H1 (cell line): ENCODE data around the gene OR5C1. TPM values are rescaled to one million over a fixed set of nuclear protein-coding genes. Genes with fewer than 3 reads are reported as not detected.

Experiments used
- CTCF ChIA-PET: fragments of 300-600 bp; sonication (Branson Sonifier 250); formaldehyde crosslinking; loops from one replicate; lab custom pipeline; 2021; ENCODE audit not compliant: partially characterized antibody; lab: Charles Lee
- POLR2A ChIA-PET: fragments of 300-600 bp; sonication (Branson Sonifier 250); formaldehyde crosslinking; loops from one replicate; lab custom pipeline; 2021; ENCODE audit warnings: inconsistent platforms; ENCODE audit not compliant: partially characterized antibody; lab: Charles Lee
- DNase-seq, 2 experiments: peaks; one replicate each; pipeline versions ENCODE4 v3.0.0 to v3.0.0-alpha.2; 2010 to 2022; ENCODE audit warnings: low spot score in 2 of 2, low read depth in 1 of 2, mixed read lengths in 1 of 2
- FAIRE-seq: peaks from 2 replicates; lab custom pipeline; 2011; peaks lifted over from hg19 to GRCh38; lab: Jason Lieb, UNC
- H2AFZ ChIP-seq: 2 replicates; pipeline ENCODE4 v1.8.1; 2012; ENCODE audit warnings: low read length, inconsistent platforms
- H2AK5ac ChIP-seq: 2 replicates; pipeline ENCODE4 v1.6.1; 2013; ENCODE audit warnings: low read depth, low read length
- H2BK120ac ChIP-seq: replicated peaks from 2 replicates; pipeline ENCODE3; 2013; ENCODE audit warnings: low read depth, low read length, inconsistent platforms
- H2BK12ac ChIP-seq: 2 replicates; pipeline ENCODE4 v1.6.1; 2013; ENCODE audit warnings: low read depth, low read length
- H2BK15ac ChIP-seq: 2 replicates; pipeline ENCODE4 v1.6.1; 2013; ENCODE audit warnings: low read length
- H2BK20ac ChIP-seq: 2 replicates; pipeline ENCODE4 v1.6.1; 2013; ENCODE audit warnings: low read length
- H2BK5ac ChIP-seq: 2 replicates; pipeline ENCODE4 v1.6.1; 2013; ENCODE audit warnings: low read depth, low read length
- H3K14ac ChIP-seq: 2 replicates; pipeline ENCODE4 v1.6.1; 2013; ENCODE audit warnings: inconsistent platforms; ENCODE audit not compliant: insufficient read length
- H3K18ac ChIP-seq: 2 replicates; pipeline ENCODE4 v1.6.1; 2013; ENCODE audit warnings: low read length; ENCODE audit errors: extremely low read depth
- H3K23ac ChIP-seq: 2 replicates; pipeline ENCODE4 v1.6.1; 2013; ENCODE audit warnings: inconsistent platforms; ENCODE audit not compliant: insufficient read length
- H3K23me2 ChIP-seq: 2 replicates; pipeline ENCODE4 v1.6.1; 2013; ENCODE audit warnings: low read depth, low read length
- H3K27ac ChIP-seq: 2 replicates; pipeline ENCODE4 v1.6.1; 2011; ENCODE audit warnings: low read depth, low read length, inconsistent platforms
- H3K27me3 ChIP-seq, 4 experiments: replicated peaks in 1 of 4; 1 replicate in 1 of 4; 2 replicates in 3 of 4; pipeline versions ENCODE4 v1.6.1 to v1.8.1; 2011 to 2013; ENCODE audit warnings: low read length in 3 of 4, mild to moderate bottlenecking in 3 of 4, inconsistent platforms in 2 of 4, mixed read lengths in 2 of 4, moderate library complexity in 1 of 4; ENCODE audit not compliant: control insufficient read depth in 3 of 4, insufficient read depth in 3 of 4; ENCODE audit errors: extremely low read depth in 1 of 4
- H3K36me3 ChIP-seq, 4 experiments: 2 replicates each; pipeline versions ENCODE4 v1.6.1 to v1.8.1; 2011 to 2013; ENCODE audit warnings: mild to moderate bottlenecking in 4 of 4, low read length in 3 of 4, moderate library complexity in 2 of 4, control low read depth in 1 of 4, inconsistent platforms in 1 of 4; ENCODE audit not compliant: insufficient read depth in 4 of 4, control insufficient read depth in 2 of 4
- H3K4ac ChIP-seq: replicated peaks from 2 replicates; pipeline ENCODE3; 2013; ENCODE audit warnings: low read length, low read depth, mixed read lengths, inconsistent platforms; ENCODE audit not compliant: insufficient read length
- H3K4me1 ChIP-seq, 4 experiments: replicated peaks in 1 of 4; 1 replicate in 1 of 4; 2 replicates in 3 of 4; pipeline versions ENCODE4 v1.6.1 to v1.8.1; 2011 to 2013; ENCODE audit warnings: low read length in 3 of 4, inconsistent platforms in 2 of 4, mixed read lengths in 1 of 4; ENCODE audit not compliant: insufficient read depth in 4 of 4, control insufficient read depth in 3 of 4
- H3K4me2 ChIP-seq, 2 experiments: 2 replicates each; pipeline versions ENCODE4 v1.6.1 to v1.8.1; 2011 to 2013; ENCODE audit warnings: low read depth in 2 of 2, low read length in 2 of 2, control low read depth in 1 of 2, inconsistent platforms in 1 of 2, mild to moderate bottlenecking in 1 of 2; ENCODE audit not compliant: insufficient read depth in 1 of 2
- H3K4me3 ChIP-seq, 4 experiments: fragments of 200-600, 300-600 bp in 1 of 4; sonication (generic), shearing (Covaris generic), sonication (Bioruptor Twin) in 1 of 4; 2 replicates each; pipeline versions ENCODE4 v1.5.1 to v1.8.1; 2011 to 2016; ENCODE audit warnings: low read length in 4 of 4, low read depth in 3 of 4, control low read depth in 2 of 4, inconsistent platforms in 2 of 4, mild to moderate bottlenecking in 2 of 4, mixed read lengths in 1 of 4, moderate library complexity in 1 of 4; ENCODE audit not compliant: insufficient read depth in 2 of 4; ENCODE audit errors: extremely low read depth in 1 of 4
- H3K56ac ChIP-seq: replicated peaks from 2 replicates; pipeline ENCODE3; 2013; ENCODE audit warnings: low read depth, mild to moderate bottlenecking, mixed read lengths, low read length, inconsistent platforms; ENCODE audit not compliant: insufficient read length
- H3K79me1 ChIP-seq: 2 replicates; pipeline ENCODE4 v1.6.1; 2013; ENCODE audit warnings: low read depth, low read length, control low read depth
- H3K79me2 ChIP-seq, 2 experiments: 2 replicates each; pipeline versions ENCODE4 v1.6.1 to v1.8.1; 2012 to 2013; ENCODE audit warnings: low read length in 2 of 2, mild to moderate bottlenecking in 2 of 2, inconsistent platforms in 1 of 2; ENCODE audit not compliant: insufficient read depth in 2 of 2, control insufficient read depth in 1 of 2
- H3K9ac ChIP-seq, 4 experiments: replicated peaks in 1 of 4; 1 replicate in 1 of 4; 2 replicates in 3 of 4; pipeline versions ENCODE4 v1.6.1 to v1.8.1; 2011 to 2013; ENCODE audit warnings: low read depth in 3 of 4, low read length in 3 of 4, control low read depth in 2 of 4, mild to moderate bottlenecking in 2 of 4, moderate library complexity in 2 of 4, inconsistent platforms in 1 of 4; ENCODE audit errors: extremely low read depth in 1 of 4
- H3K9me3 ChIP-seq, 2 experiments: 2 replicates each; pipeline versions ENCODE4 v1.6.1 to v1.8.1; 2012 to 2013; ENCODE audit warnings: mild to moderate bottlenecking in 2 of 2, moderate library complexity in 2 of 2, control low read depth in 1 of 2, inconsistent platforms in 1 of 2, low read depth in 1 of 2, low read length in 1 of 2, mixed read lengths in 1 of 2; ENCODE audit not compliant: insufficient read depth in 2 of 2
- H4K20me1 ChIP-seq, 2 experiments: replicated peaks in 1 of 2; 2 replicates each; pipeline versions ENCODE3 to v1.8.1; 2011 to 2013; ENCODE audit warnings: inconsistent platforms in 2 of 2, low read length in 2 of 2, mild to moderate bottlenecking in 1 of 2; ENCODE audit not compliant: insufficient read depth in 2 of 2, control insufficient read depth in 1 of 2
- H4K5ac ChIP-seq: 2 replicates; pipeline ENCODE4 v1.6.1; 2013; ENCODE audit warnings: low read length, low read depth, mixed read lengths, inconsistent platforms; ENCODE audit not compliant: insufficient read length
- H4K8ac ChIP-seq: 2 replicates; pipeline ENCODE4 v1.8.0; 2013; ENCODE audit warnings: mild to moderate bottlenecking, moderate library complexity, low read length, inconsistent platforms; ENCODE audit not compliant: insufficient read depth; ENCODE audit errors: extremely low read depth
- H4K91ac ChIP-seq: replicated peaks from 2 replicates; pipeline ENCODE3; 2013; ENCODE audit warnings: low read length, mixed read lengths, inconsistent platforms; ENCODE audit not compliant: insufficient read length
- CEBPB ChIP-seq: IDR thresholded peaks from 2 replicates; pipeline ENCODE4 v1.6.1; 2012; ENCODE audit warnings: low read depth, low read length
- CHD1 ChIP-seq: IDR thresholded peaks from 2 replicates; pipeline ENCODE4 v1.6.1; 2012; ENCODE audit warnings: low read depth, low read length, improper control_type of control experiment
- CTBP2 ChIP-seq: IDR thresholded peaks from 2 replicates; pipeline ENCODE4 v1.7.0; 2011; ENCODE audit warnings: borderline replicate concordance, mild to moderate bottlenecking, moderate library complexity, mixed read lengths, low read length; ENCODE audit not compliant: insufficient read depth, insufficient read length
- FOSL1 ChIP-seq: IDR thresholded peaks from 2 replicates; pipeline ENCODE4 v1.6.1; 2011; ENCODE audit warnings: mild to moderate bottlenecking, low read depth, low read length, moderate library complexity; ENCODE audit not compliant: insufficient read depth
- GABPA ChIP-seq: IDR thresholded peaks from 2 replicates; pipeline ENCODE4 v1.6.1; 2011; ENCODE audit warnings: mild to moderate bottlenecking, low read length, moderate library complexity, borderline replicate concordance; ENCODE audit not compliant: insufficient read depth
- HDAC6 ChIP-seq: IDR thresholded peaks from one replicate; pipeline ENCODE4 v1.7.1; 2012; ENCODE audit warnings: low read depth, mild to moderate bottlenecking, inconsistent platforms, low read length, moderate library complexity
- MAFK ChIP-seq: IDR thresholded peaks from 2 replicates; pipeline ENCODE4 v1.6.1; 2012; ENCODE audit warnings: low read depth, mild to moderate bottlenecking, improper control_type of control experiment, low read length
- MAX ChIP-seq: IDR thresholded peaks from 2 replicates; pipeline ENCODE4 v1.6.1; 2012; ENCODE audit warnings: inconsistent platforms
- POLR2A ChIP-seq, 2 experiments: IDR thresholded peaks; 1 replicate in 1 of 2; 2 replicates in 1 of 2; pipeline ENCODE4 v1.6.1; 2011; ENCODE audit warnings: low read depth in 2 of 2, low read length in 2 of 2, mild to moderate bottlenecking in 2 of 2; ENCODE audit errors: control extremely low read depth in 1 of 2
- POU5F1 ChIP-seq: IDR thresholded peaks from 2 replicates; pipeline ENCODE4 v1.6.1; 2011; ENCODE audit warnings: low read depth, mild to moderate bottlenecking, low read length, moderate library complexity
- RXRA ChIP-seq: IDR thresholded peaks from 2 replicates; pipeline ENCODE4 v1.6.1; 2011; ENCODE audit warnings: low read depth, mild to moderate bottlenecking, low read length, moderate library complexity; ENCODE audit not compliant: insufficient read depth
- SIN3A ChIP-seq, 2 experiments: IDR thresholded peaks in 1 of 2; conservative IDR thresholded peaks in 1 of 2; 2 replicates each; pipeline ENCODE4 v1.6.1; 2011 to 2012; ENCODE audit warnings: low read length in 2 of 2, improper control_type of control experiment in 1 of 2, low read depth in 1 of 2, mild to moderate bottlenecking in 1 of 2
- WGBS, 2 experiments: shearing (Covaris generic) in 1 of 2; methylation state at CpG; one replicate each; pipeline versions ENCODE4 v1.1.6 to v1.1.7; 2013 to 2015; ENCODE audit warnings: low lambda C conversion rate in 2 of 2, mixed read lengths in 2 of 2, inconsistent platforms in 1 of 2, low coverage in 1 of 2, missing lambda C conversion rate in 1 of 2; ENCODE audit not compliant: insufficient replicate concordance in 2 of 2, insufficient coverage in 1 of 2, insufficient read length in 1 of 2; ENCODE audit errors: extremely low coverage in 1 of 2, missing lambda C conversion rate in 1 of 2; 5-methylcytosine and 5-hydroxymethylcytosine counted together
- long read RNA-seq, 2 experiments: library from RNA in 1 of 2; library from capped mRNA in 1 of 2; stranded (forward); transcript quantifications; one replicate each; pipeline ENCODE4 v2.0.0, GENCODE V29; 2021; ENCODE audit warnings: inconsistent platforms in 1 of 2
- polyA minus RNA-seq, 3 experiments: library from RNA; depleted of rRNA, polyadenylated mRNA; stranded (reverse); fragments of >200 nt; gene quantifications; 1 replicate in 2 of 3; 2 replicates in 1 of 3; pipeline ENCODE4 v1.2.3, GENCODE V29; 2011
- polyA plus RNA-seq, 7 experiments: library from polyadenylated mRNA; depleted of rRNA in 3 of 7; stranded (reverse) in 5 of 7; unstranded in 2 of 7; fragments of >200 nt in 5 of 7; fragments of 200-250 nt in 2 of 7; gene quantifications; 1 replicate in 5 of 7; 2 replicates in 1 of 7; 4 replicates in 1 of 7; pipeline versions ENCODE4 v1.2.1 to v1.2.3, GENCODE V29; 2011 to 2013; ENCODE audit warnings: missing spikeins in 2 of 7, mixed read lengths in 2 of 7
- total RNA-seq: library from RNA; stranded (reverse); fragmentation: NEBNext Ultra II Directional; extraction: Animal tissue kit (Norgen Biotek cat#: 25700); gene quantifications from 2 replicates; pipeline ENCODE4 v1.2.1, GENCODE V29; 2021

OR5C1 gene
- not detected in 2 replicates for total RNA-seq
- polyA plus RNA-seq (2011; rRNA removed): not detected in 2 replicates
- polyA plus RNA-seq (2011; cell fraction: cytosol; rRNA removed): not detected
- not detected for polyA plus RNA-seq (2011; cell fraction: nucleus; rRNA removed)
- not detected in 4 replicates for polyA plus RNA-seq (2012, experiment 1 of 2)
- polyA plus RNA-seq (2012, experiment 2 of 2): not detected
- not detected for polyA plus RNA-seq (2013, experiment 1 of 2)
- polyA plus RNA-seq (2013, experiment 2 of 2): not detected
- polyA minus RNA-seq (2011; rRNA and poly(A)+ RNA removed): not detected in 2 replicates
- polyA minus RNA-seq (2011; cell fraction: cytosol; rRNA and poly(A)+ RNA removed): not detected
- polyA minus RNA-seq (2011; cell fraction: nucleus; rRNA and poly(A)+ RNA removed): not detected
- long read RNA-seq, experiment 1: 0 reads
- long read RNA-seq, experiment 2: 0 reads

- peaks cover 46 to 59% of the 10 kb centered on the region in 2 experiments for H3K9me3 ChIP-seq
- 0 out of 2 replicates have a peak within 1 kb of the TSS, but pooled peaks have one; percentile 16 for H4K8ac ChIP-seq
- no peak for DNase-seq
- CTCF ChIA-PET: interaction anchor here (1.0 kb wide), 1 partner anchor 21 kb away, joined by 3 read pairs; no protein-coding TSS in a partner anchor
- no peak within 1 kb of the TSS for H3K4me3 ChIP-seq
- H4K5ac ChIP-seq: no peak within 1 kb of the TSS
- H4K91ac ChIP-seq: no peak within 1 kb of the TSS
- no peak within 1 kb of the TSS for H2BK12ac ChIP-seq
- no peak within 1 kb of the TSS for H3K9ac ChIP-seq
- H2BK5ac ChIP-seq: no peak within 1 kb of the TSS
- H3K4ac ChIP-seq: no peak within 1 kb of the TSS
- no peaks in the 10 kb centered on the region; a peak in 1 of 8 replicates for H3K36me3 ChIP-seq
- H3K79me2 ChIP-seq: no peaks in the 10 kb centered on the region
- H2BK20ac ChIP-seq: no peak within 1 kb of the TSS
- no peak within 1 kb of the TSS for H3K23ac ChIP-seq
- no peak within 1 kb of the TSS for H2AFZ ChIP-seq
- no peaks in the 10 kb centered on the region for H3K23me2 ChIP-seq
- H3K27ac ChIP-seq: no peak within 1 kb of the TSS
- no peak within 1 kb of the TSS for H3K18ac ChIP-seq
- no peaks in the 10 kb centered on the region for H3K79me1 ChIP-seq
- no peak within 1 kb of the TSS for H2AK5ac ChIP-seq
- H3K27me3 ChIP-seq: no peaks in the 10 kb centered on the region
- POLR2A ChIA-PET: no interaction called here
- no peaks in the 10 kb centered on the region for H3K4me1 ChIP-seq
- no peaks in the 10 kb centered on the region for H4K20me1 ChIP-seq
- no peak within 1 kb of the TSS for H3K56ac ChIP-seq
- H3K14ac ChIP-seq: no peak within 1 kb of the TSS
- H2BK15ac ChIP-seq: no peak within 1 kb of the TSS
- no peak within 1 kb of the TSS for H3K4me2 ChIP-seq
- 87% methylated on average over 11 of the region's 12 CpGs; no CpG with 5 or more reads in 1 of the 2 experiments for WGBS, 2 experiments
- FAIRE-seq: no peak
- H2BK120ac ChIP-seq: no peak within 1 kb of the TSS
- TF ChIP-seq CEBPB (no peak), FOSL1 (no peak), RXRA (no peak), MAX (no peak), GABPA (no peak), CHD1 (no peak), CTBP2 (no peak), POLR2A (IDR thresholded peaks at IDR 0.05; ENCODE audit: control extremely low read depth in 1 of 2, low read depth in 2 of 2, low read length in 2 of 2) (no peak), MAFK (no peak), POU5F1 (no peak), SIN3A (conservative IDR thresholded peaks at IDR 0.05 in 1 of 2, IDR thresholded peaks at IDR 0.05 in 1 of 2; ENCODE audit: low read depth in 1 of 2, low read length in 2 of 2) (no peak), HDAC6 (no peak)
Measured at GRCh38 chr9:122788831-122789230, at the start of gene OR5C1. Gene OR5C1, plus strand, starts transcription at chr9:122788933. Its CDS starts 0 bp downstream, at chr9:122788933.
